CD4-positive, alpha-beta T cell (primary cell): ENCODE results near the gene KCMF1. TPM values are rescaled to one million over a fixed set of nuclear protein-coding genes. Genes with fewer than 3 reads are reported as not detected.

ENCODE experiments used
- ATAC-seq: fragments of 200-7000 bp; cut with Tn5 transposase; one replicate; pipeline ENCODE4 v1.10.0; 2022; ENCODE audit warnings: mild to moderate bottlenecking; ENCODE audit not compliant: poor library complexity
- CTCF ChIA-PET: fragments of 350-600 bp; sonication (Branson Sonifier 250); formaldehyde crosslinking; loops from one replicate; lab custom pipeline; 2021; ENCODE audit warnings: antibody characterized with exemption, inconsistent platforms; lab: Charles Lee
- POLR2A ChIA-PET: fragments of 350-600 bp; sonication (Branson Sonifier 250); formaldehyde crosslinking; loops from one replicate; lab custom pipeline; 2021; ENCODE audit warnings: antibody characterized with exemption, inconsistent platforms; lab: Charles Lee
- DNase-seq, 14 experiments: peaks; one replicate each; pipeline ENCODE4 v3.0.0-alpha.2; 2013 to 2020; ENCODE audit warnings: mixed read lengths in 2 of 14
- H3K27ac ChIP-seq, 2 donors: one replicate each; pipeline versions ENCODE4 v1.5.1 to v1.7.0; 2013; ENCODE audit warnings: low read length in 2 of 2, low read depth in 1 of 2, mild to moderate bottlenecking in 1 of 2
- H3K27me3 ChIP-seq, 2 experiments: 1 replicate in 1 of 2; 2 replicates in 1 of 2; pipeline versions ENCODE4 v1.6.1 to v1.7.0; 2013; ENCODE audit warnings: low read length in 2 of 2, control low read depth in 1 of 2, mild to moderate bottlenecking in 1 of 2, moderate library complexity in 1 of 2; ENCODE audit not compliant: insufficient read depth in 2 of 2, control insufficient read depth in 1 of 2
- H3K36me3 ChIP-seq: one replicate; pipeline ENCODE4 v1.6.1; 2013; ENCODE audit warnings: low read length, control low read depth; ENCODE audit not compliant: insufficient read depth
- H3K4me1 ChIP-seq: one replicate; pipeline ENCODE4 v1.6.1; 2013; ENCODE audit warnings: low read length, control low read depth; ENCODE audit not compliant: insufficient read depth
- H3K4me3 ChIP-seq: one replicate; pipeline ENCODE4 v1.5.1; 2013; ENCODE audit warnings: mild to moderate bottlenecking, low read length, moderate library complexity
- H3K9me3 ChIP-seq, 2 experiments: 1 replicate in 1 of 2; 2 replicates in 1 of 2; pipeline versions ENCODE4 v1.6.1 to v1.7.0; 2013; ENCODE audit warnings: low read length in 2 of 2, mild to moderate bottlenecking in 2 of 2, control low read depth in 1 of 2, moderate library complexity in 1 of 2; ENCODE audit not compliant: control insufficient read depth in 1 of 2, insufficient read depth in 1 of 2
- H3K27ac Mint-ChIP-seq: one replicate; pipeline ENCODE4 v1.8.0; 2020; ENCODE audit warnings: mixed read lengths
- H3K27me3 Mint-ChIP-seq: one replicate; pipeline ENCODE4 v1.8.0; 2021; ENCODE audit warnings: mixed read lengths
- H3K36me3 Mint-ChIP-seq: one replicate; pipeline ENCODE4 v1.8.0; 2021; ENCODE audit warnings: low read depth, mixed read lengths
- H3K4me1 Mint-ChIP-seq: one replicate; pipeline ENCODE4 v1.8.0; 2021; ENCODE audit warnings: low read depth, mixed read lengths
- H3K4me3 Mint-ChIP-seq: one replicate; pipeline ENCODE4 v1.8.0; 2020; ENCODE audit warnings: mild to moderate bottlenecking, mixed read lengths
- H3K9me3 Mint-ChIP-seq: one replicate; pipeline ENCODE4 v1.8.0; 2020; ENCODE audit warnings: mixed read lengths
- intact Hi-C, 2 experiments: fragments of 100-400 bp; cut with DNase I in 1 of 2; cut with micrococcal nuclease in 1 of 2; formaldehyde crosslinking; loops; one replicate each; pipeline versions ENCODE4 v1.15.1 to v1.9.0; 2023 to 2025; cut with DNase I, micrococcal nuclease
- total RNA-seq, 174 experiments: library from RNA in 2 of 174; stranded (reverse) in 2 of 174; gene quantifications; one replicate each; pipeline ENCODE4 v1.2.3 and lab custom pipeline; 2021 to 2026
- TF ChIP-seq, protein P1 (sequence below): fragments of 200-600 bp; IDR thresholded peaks from one replicate; pipeline ENCODE4 v1.8.0; 2022; ENCODE audit warnings: antibody characterized with exemption, mild to moderate bottlenecking

The KCMF1 gene
- total RNA-seq, 2 experiments from 2014 or later: 72.4 to 78.0 TPM

DNA sequence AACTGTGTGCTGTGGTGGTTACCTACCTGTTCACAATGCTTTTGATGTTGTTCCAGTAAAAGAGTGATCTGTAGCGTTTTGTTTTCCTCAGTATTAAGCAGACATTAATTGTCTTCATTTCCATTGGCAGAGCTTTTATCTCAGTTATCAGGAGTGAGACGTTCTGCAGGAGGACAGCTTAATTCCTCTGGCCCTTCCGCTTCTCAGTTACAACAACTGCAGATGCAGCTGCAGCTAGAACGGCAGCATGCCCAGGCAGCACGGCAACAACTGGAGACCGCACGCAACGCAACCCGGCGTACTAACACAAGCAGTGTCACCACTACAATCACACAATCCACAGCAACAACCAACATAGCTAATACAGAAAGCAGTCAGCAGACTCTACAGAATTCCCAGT, 78.3 kb downstream of the KCMF1 start:
- H3K27ac Mint-ChIP-seq: no peak overlapping the region
- H3K27ac ChIP-seq: no peak overlapping the region
- H3K4me3 ChIP-seq: no peak overlapping the region
- intact Hi-C loops: no loop called here
- H3K27me3 Mint-ChIP-seq: no peaks in the 10 kb centered on the region
- H3K36me3 ChIP-seq: peaks cover 85% of the 10 kb centered on the region
- H3K36me3 Mint-ChIP-seq: peaks cover 91% of the 10 kb centered on the region
- ChIA-PET POLR2A (no interaction called here), CTCF (no interaction called here)
- ATAC-seq (no peak), DNase-seq (no peak)
- no peaks in the 10 kb centered on the region for H3K27me3 ChIP-seq
- TF ChIP-seq, protein P1, sequence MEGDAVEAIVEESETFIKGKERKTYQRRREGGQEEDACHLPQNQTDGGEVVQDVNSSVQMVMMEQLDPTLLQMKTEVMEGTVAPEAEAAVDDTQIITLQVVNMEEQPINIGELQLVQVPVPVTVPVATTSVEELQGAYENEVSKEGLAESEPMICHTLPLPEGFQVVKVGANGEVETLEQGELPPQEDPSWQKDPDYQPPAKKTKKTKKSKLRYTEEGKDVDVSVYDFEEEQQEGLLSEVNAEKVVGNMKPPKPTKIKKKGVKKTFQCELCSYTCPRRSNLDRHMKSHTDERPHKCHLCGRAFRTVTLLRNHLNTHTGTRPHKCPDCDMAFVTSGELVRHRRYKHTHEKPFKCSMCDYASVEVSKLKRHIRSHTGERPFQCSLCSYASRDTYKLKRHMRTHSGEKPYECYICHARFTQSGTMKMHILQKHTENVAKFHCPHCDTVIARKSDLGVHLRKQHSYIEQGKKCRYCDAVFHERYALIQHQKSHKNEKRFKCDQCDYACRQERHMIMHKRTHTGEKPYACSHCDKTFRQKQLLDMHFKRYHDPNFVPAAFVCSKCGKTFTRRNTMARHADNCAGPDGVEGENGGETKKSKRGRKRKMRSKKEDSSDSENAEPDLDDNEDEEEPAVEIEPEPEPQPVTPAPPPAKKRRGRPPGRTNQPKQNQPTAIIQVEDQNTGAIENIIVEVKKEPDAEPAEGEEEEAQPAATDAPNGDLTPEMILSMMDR: no peak
- H3K4me3 Mint-ChIP-seq: no peak overlapping the region
- no peaks in the 10 kb centered on the region for H3K9me3 ChIP-seq
- peaks cover 23% of the 10 kb centered on the region for H3K4me1 Mint-ChIP-seq
- no peaks in the 10 kb centered on the region for H3K4me1 ChIP-seq
- no peaks in the 10 kb centered on the region for H3K9me3 Mint-ChIP-seq

DNA sequence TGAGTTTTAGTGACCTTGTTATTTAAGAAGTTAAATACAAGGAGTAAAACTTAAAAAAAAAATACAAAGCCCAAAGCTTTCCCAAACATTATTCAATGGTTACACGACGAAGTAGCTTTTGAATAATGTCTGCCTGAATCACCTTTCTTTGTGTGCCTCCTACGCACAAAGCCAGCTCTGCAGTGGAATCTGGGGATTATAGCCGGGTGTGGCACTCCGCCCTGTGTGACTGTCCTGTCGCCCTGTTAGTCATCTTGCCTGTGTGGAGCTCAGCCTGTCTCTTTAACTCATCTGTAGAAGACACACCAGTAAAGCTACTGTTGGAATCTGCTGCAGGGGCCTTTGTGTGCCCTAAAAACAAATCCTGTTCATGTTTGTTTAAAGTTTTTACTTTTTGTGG, 82.8 kb downstream of the KCMF1 start:
- Histone ChIP-seq H3K36me3 (peaks cover 51% of the 10 kb centered on the region), H3K27ac (no peak overlapping the region), H3K27me3 (no peaks in the 10 kb centered on the region), H3K9me3 (no peaks in the 10 kb centered on the region), H3K4me1 (peaks cover 5% of the 10 kb centered on the region), H3K4me3 (no peak overlapping the region)
- Mint-ChIP-seq H3K4me3 (no peak overlapping the region), H3K9me3 (no peaks in the 10 kb centered on the region), H3K36me3 (peaks cover 62% of the 10 kb centered on the region), H3K27ac (peak overlapping the region; percentile 42), H3K27me3 (no peaks in the 10 kb centered on the region), H3K4me1 (peaks cover 52% of the 10 kb centered on the region)
- DNase-seq (peak in 4 of 14 experiments; percentile 1 to 61 (median 28)), ATAC-seq (no peak)
- intact Hi-C loops: no loop called here
- TF ChIP-seq, protein P1: no peak
- ChIA-PET CTCF (interaction anchor here (1.5 kb wide), 1 partner anchor 14 kb away, joined by 3 read pairs; no protein-coding TSS in a partner anchor), POLR2A (interaction anchor here (1.2 kb wide), 1 partner anchor 13 kb away, joined by 4 read pairs; no protein-coding TSS in a partner anchor)

DNA sequence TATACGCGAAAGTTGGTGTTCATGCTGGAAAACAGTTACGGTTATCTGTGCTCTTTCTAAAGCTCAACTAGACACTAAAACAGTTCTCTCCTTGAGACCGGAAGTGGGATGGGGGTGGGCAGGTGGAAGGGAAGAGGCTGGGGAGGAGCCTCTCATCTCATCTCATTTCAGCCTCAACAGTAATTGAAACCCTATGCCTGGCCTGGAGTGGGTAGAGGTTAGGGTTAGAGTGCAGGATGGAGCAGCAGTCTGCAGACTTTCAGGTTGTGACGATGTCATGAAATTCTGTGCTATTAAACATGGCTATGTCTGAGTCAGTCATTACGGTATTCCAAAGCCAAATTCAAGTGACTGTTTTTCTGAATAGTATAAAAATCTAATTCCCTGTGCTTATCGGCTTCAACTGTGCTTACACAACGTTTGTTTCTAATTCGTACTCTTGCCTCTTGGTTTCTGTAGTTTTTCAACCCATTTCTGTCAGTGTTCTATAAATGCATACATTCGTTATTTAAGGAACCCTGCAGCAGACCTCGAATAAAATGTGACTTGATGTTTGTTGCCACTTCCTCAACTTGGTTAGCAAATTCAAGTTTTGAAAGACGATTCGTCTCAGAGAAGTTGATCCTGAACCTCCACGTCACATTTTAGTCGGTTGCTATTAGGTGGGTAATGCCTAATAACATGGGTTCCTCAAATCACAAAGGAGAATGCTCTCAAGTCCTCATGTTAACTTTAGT, 86.4 kb downstream of the KCMF1 start:
- ATAC-seq (no peak), DNase-seq (peak in 1 of 14 experiments; percentile 14)
- Mint-ChIP-seq H3K9me3 (no peaks in the 10 kb centered on the region), H3K27me3 (no peaks in the 10 kb centered on the region), H3K27ac (peak overlapping the region; percentile 57), H3K4me3 (no peak overlapping the region), H3K4me1 (peaks cover 46% of the 10 kb centered on the region), H3K36me3 (peaks cover 30% of the 10 kb centered on the region)
- Histone ChIP-seq H3K4me3 (no peak overlapping the region), H3K4me1 (peaks cover 5% of the 10 kb centered on the region), H3K27ac (no peak overlapping the region), H3K27me3 (no peaks in the 10 kb centered on the region), H3K36me3 (peaks cover 18% of the 10 kb centered on the region), H3K9me3 (no peaks in the 10 kb centered on the region)
- POLR2A ChIA-PET: no interaction called here
- intact Hi-C loops: no loop called here
- TF ChIP-seq, protein P1: no peak
- CTCF ChIA-PET: no interaction called here
